DOHH2 (cell line): ENCODE results near the gene ZNF304.

ENCODE experiments used
- CTCF ChIP-seq: fragments of 200-600 bp; sonication (generic); IDR thresholded peaks from one replicate; pipeline ENCODE4 v1.5.1; 2014; ENCODE audit warnings: antibody characterized with exemption, mild to moderate bottlenecking, low read depth, low read length; ENCODE audit not compliant: poor library complexity, severe bottlenecking
- EZH2phosphoT487 ChIP-seq: fragments of 200-600 bp; sonication (generic); IDR thresholded peaks from 2 replicates; pipeline ENCODE4 v1.6.1; 2017; ENCODE audit warnings: borderline replicate concordance, mild to moderate bottlenecking, antibody characterized with exemption, low read length, moderate library complexity, mixed read lengths

DNA sequence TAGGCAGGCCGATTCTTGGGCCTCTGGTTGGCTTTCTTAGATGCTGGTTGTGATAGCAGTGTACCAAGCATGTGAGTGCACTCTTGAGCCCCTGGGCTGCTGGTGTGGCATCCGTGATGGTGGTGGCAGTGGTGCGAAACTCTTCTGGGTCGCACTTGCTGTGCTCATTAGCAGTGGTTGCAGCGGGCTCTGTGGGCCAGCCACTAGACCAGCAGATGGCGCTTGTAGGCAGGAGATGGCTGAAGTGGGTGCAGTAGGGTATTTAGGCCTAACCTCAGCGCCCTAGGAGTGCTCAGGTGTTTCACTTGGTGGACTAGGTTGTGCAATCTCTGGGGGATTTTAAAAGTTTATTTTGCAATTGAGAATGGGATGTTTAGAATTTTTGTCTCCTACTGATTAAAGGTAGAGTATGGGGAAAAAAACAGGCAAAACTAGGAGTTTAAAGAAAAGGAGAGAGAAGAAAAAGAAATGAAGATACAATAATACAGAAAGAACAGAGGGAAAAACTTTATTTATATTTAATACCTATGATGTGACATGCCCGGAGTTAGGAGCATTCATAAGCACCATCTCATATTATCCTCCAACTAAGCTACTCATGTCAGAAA lies 55.5 kb downstream of the ZNF304 start:
- TF ChIP-seq CTCF (peak; percentile 69), EZH2phosphoT487 (no peak)
